SK-N-SH treated with all-trans-retinoic acid at 6 μM for 48 hours (cell line): ENCODE measurements around the gene BTNL3.

ENCODE experiments used
- ATAC-seq: fragments of 200-7000 bp; cut with Tn5 transposase; 3 replicates; pipeline ENCODE4 v1.9.1; 2020; ENCODE audit warnings: mild to moderate bottlenecking, moderate library complexity
- ARNTL ChIP-seq: fragments of 450-650 bp; formaldehyde crosslinking; IDR thresholded peaks from 2 replicates; pipeline ENCODE4 v1.5.0; 2020; ENCODE audit warnings: low read depth, mild to moderate bottlenecking, moderate library complexity, borderline replicate concordance
- BACH2 ChIP-seq: fragments of 250-450 bp; sonication (Bioruptor Pico); IDR thresholded peaks from 2 replicates; pipeline ENCODE4 v1.9.0; 2021; ENCODE audit warnings: mild to moderate bottlenecking, borderline replicate concordance
- CSDC2 ChIP-seq: fragments of 250-450 bp; sonication (Bioruptor Pico); IDR thresholded peaks from 2 replicates; pipeline ENCODE4 v1.5.0; 2020; ENCODE audit warnings: mild to moderate bottlenecking, moderate library complexity
- CSRNP3 ChIP-seq: fragments of 250-450 bp; sonication (Bioruptor Pico); IDR thresholded peaks from 2 replicates; pipeline ENCODE4 v1.5.1; 2021; ENCODE audit warnings: mild to moderate bottlenecking, moderate library complexity
- GLIS3 ChIP-seq: fragments of 250-450 bp; sonication (Bioruptor Pico); IDR thresholded peaks from 2 replicates; pipeline ENCODE4 v1.5.0; 2020; ENCODE audit warnings: mild to moderate bottlenecking, moderate library complexity
- ISL1 ChIP-seq: fragments of 250-450 bp; sonication (Bioruptor Pico); IDR thresholded peaks from 2 replicates; pipeline ENCODE4 v2.1.2; 2022; ENCODE audit warnings: mild to moderate bottlenecking, moderate library complexity
- OSR1 ChIP-seq: fragments of 250-450 bp; sonication (Bioruptor Pico); IDR thresholded peaks from 2 replicates; pipeline ENCODE4 v1.8.0; 2022; ENCODE audit warnings: moderate library complexity, mild to moderate bottlenecking, inconsistent platforms
- PATZ1 ChIP-seq: fragments of 250-450 bp; sonication (Bioruptor Pico); IDR thresholded peaks from 2 replicates; pipeline ENCODE4 v1.8.0; 2020; ENCODE audit warnings: mild to moderate bottlenecking, moderate library complexity, borderline replicate concordance
- PPARA ChIP-seq: fragments of 250-450 bp; sonication (Bioruptor Pico); IDR thresholded peaks from 2 replicates; pipeline ENCODE4 v1.5.0; 2020; ENCODE audit warnings: mild to moderate bottlenecking, borderline replicate concordance
- RARB ChIP-seq: fragments of 250-450 bp; sonication (Bioruptor Pico); IDR thresholded peaks from 2 replicates; pipeline ENCODE4 v1.8.0; 2021; ENCODE audit warnings: mild to moderate bottlenecking, moderate library complexity
- SNAI2 ChIP-seq: fragments of 250-450 bp; sonication (Bioruptor Pico); IDR thresholded peaks from 2 replicates; pipeline ENCODE4 v1.5.0; 2020; ENCODE audit warnings: mild to moderate bottlenecking, moderate library complexity
- TCF4 ChIP-seq: fragments of 250-450 bp; sonication (Bioruptor Pico); IDR thresholded peaks from 2 replicates; pipeline ENCODE4 v1.8.0; 2021; ENCODE audit warnings: mild to moderate bottlenecking, moderate library complexity, borderline replicate concordance
- TOX ChIP-seq: fragments of 250-450 bp; sonication (Bioruptor Pico); IDR thresholded peaks from 2 replicates; pipeline ENCODE4 v1.8.0; 2021; ENCODE audit warnings: mild to moderate bottlenecking, moderate library complexity, borderline replicate concordance
- ZC3H10 ChIP-seq: fragments of 250-450 bp; sonication (Bioruptor Pico); IDR thresholded peaks from 2 replicates; pipeline ENCODE4 v1.5.1; 2021; ENCODE audit warnings: mild to moderate bottlenecking, moderate library complexity
- ZFP3 ChIP-seq: fragments of 250-450 bp; sonication (Bioruptor Pico); IDR thresholded peaks from 2 replicates; pipeline ENCODE4 v1.5.0; 2020; ENCODE audit warnings: mild to moderate bottlenecking, moderate library complexity
- ZFP30 ChIP-seq: fragments of 450-650 bp; formaldehyde crosslinking; IDR thresholded peaks from 2 replicates; pipeline ENCODE4 v1.5.0; 2022; ENCODE audit warnings: mild to moderate bottlenecking, moderate library complexity
- ZNF565 ChIP-seq: fragments of 450-650 bp; formaldehyde crosslinking; conservative IDR thresholded peaks from 2 replicates; pipeline ENCODE4 v1.5.0; 2020; ENCODE audit warnings: low read depth, mild to moderate bottlenecking, moderate library complexity
- ZNF70 ChIP-seq: fragments of 450-650 bp; formaldehyde crosslinking; IDR thresholded peaks from 2 replicates; pipeline ENCODE4 v1.5.0; 2020; ENCODE audit warnings: mild to moderate bottlenecking, moderate library complexity
- ZNF8 ChIP-seq: fragments of 450-650 bp; formaldehyde crosslinking; IDR thresholded peaks from 2 replicates; pipeline ENCODE4 v1.5.0; 2020; ENCODE audit warnings: mild to moderate bottlenecking, moderate library complexity
- TF ChIP-seq, protein P1 (sequence below): fragments of 250-450 bp; sonication (Bioruptor Pico); IDR thresholded peaks from 2 replicates; pipeline ENCODE4 v1.5.1; 2020; ENCODE audit warnings: low read depth, mild to moderate bottlenecking, moderate library complexity
- TF ChIP-seq, protein P2 (sequence below): fragments of 250-450 bp; sonication (Bioruptor Pico); IDR thresholded peaks from 2 replicates; pipeline ENCODE4 v1.8.0; 2021; ENCODE audit warnings: low read depth, mild to moderate bottlenecking, moderate library complexity, borderline replicate concordance

BTNL3 gene

GRCh38 chr5:181047288-181047687 lies 58.6 kb downstream of the BTNL3 start:
- no peak for TF ChIP-seq GLIS3 (CRISPR knock-in tag)
- no peak for TF ChIP-seq SNAI2
- no peak for TF ChIP-seq TOX
- TF ChIP-seq ZFP3 (CRISPR knock-in tag), result no peak
- TF ChIP-seq ZFP30, result no peak
- TF ChIP-seq ZNF8 (CRISPR knock-in tag), result no peak
- TF ChIP-seq PPARA (CRISPR knock-in tag), result no peak
- TF ChIP-seq, protein P1, sequence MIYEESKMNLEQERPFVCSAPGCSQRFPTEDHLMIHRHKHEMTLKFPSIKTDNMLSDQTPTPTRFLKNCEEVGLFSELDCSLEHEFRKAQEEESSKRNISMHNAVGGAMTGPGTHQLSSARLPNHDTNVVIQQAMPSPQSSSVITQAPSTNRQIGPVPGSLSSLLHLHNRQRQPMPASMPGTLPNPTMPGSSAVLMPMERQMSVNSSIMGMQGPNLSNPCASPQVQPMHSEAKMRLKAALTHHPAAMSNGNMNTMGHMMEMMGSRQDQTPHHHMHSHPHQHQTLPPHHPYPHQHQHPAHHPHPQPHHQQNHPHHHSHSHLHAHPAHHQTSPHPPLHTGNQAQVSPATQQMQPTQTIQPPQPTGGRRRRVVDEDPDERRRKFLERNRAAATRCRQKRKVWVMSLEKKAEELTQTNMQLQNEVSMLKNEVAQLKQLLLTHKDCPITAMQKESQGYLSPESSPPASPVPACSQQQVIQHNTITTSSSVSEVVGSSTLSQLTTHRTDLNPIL (CRISPR knock-in tag), result no peak
- no peak for TF ChIP-seq CSDC2 (CRISPR knock-in tag)
- no peak for TF ChIP-seq CSRNP3 (CRISPR knock-in tag)
- no peak for TF ChIP-seq OSR1 (CRISPR knock-in tag)
- TF ChIP-seq ZNF70 (CRISPR knock-in tag), result no peak
- TF ChIP-seq, protein P2, sequence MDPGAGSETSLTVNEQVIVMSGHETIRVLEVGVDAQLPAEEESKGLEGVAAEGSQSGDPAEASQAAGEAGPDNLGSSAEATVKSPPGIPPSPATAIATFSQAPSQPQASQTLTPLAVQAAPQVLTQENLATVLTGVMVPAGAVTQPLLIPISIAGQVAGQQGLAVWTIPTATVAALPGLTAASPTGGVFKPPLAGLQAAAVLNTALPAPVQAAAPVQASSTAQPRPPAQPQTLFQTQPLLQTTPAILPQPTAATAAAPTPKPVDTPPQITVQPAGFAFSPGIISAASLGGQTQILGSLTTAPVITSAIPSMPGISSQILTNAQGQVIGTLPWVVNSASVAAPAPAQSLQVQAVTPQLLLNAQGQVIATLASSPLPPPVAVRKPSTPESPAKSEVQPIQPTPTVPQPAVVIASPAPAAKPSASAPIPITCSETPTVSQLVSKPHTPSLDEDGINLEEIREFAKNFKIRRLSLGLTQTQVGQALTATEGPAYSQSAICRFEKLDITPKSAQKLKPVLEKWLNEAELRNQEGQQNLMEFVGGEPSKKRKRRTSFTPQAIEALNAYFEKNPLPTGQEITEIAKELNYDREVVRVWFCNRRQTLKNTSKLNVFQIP (CRISPR knock-in tag), result no peak
- no peak for TF ChIP-seq ISL1

GRCh38 chr5:181047921-181048320 lies 59.3 kb downstream of the BTNL3 start:
- ATAC-seq, result no peak
- TF ChIP-seq TCF4 (CRISPR knock-in tag) (no peak), OSR1 (CRISPR knock-in tag) (no peak), ARNTL (CRISPR knock-in tag) (no peak)
- TF ChIP-seq, protein P1 (CRISPR knock-in tag), result no peak
- TF ChIP-seq, all 23 proteins: peak for 0

More at GRCh38 chr5:181047288-181047687, 58.6 kb downstream of the BTNL3 start:
- no peak for ATAC-seq

- no peak for ATAC-seq
Measured at GRCh38 chr5:181050016-181050415, 61.4 kb downstream of the BTNL3 start.

More at GRCh38 chr5:181050016-181050415, 61.4 kb downstream of the BTNL3 start:
- TF ChIP-seq RARB (no peak), PATZ1 (CRISPR knock-in tag) (no peak), ZNF70 (CRISPR knock-in tag) (no peak), ZFP3 (CRISPR knock-in tag) (no peak), PPARA (CRISPR knock-in tag) (no peak), TOX (no peak), ZC3H10 (no peak), ZNF565 (CRISPR knock-in tag) (no peak), CSDC2 (CRISPR knock-in tag) (no peak), BACH2 (CRISPR knock-in tag) (no peak)
